Mucosa of rectum (tissue), 2 donors: Measurements from ENCODE around the gene PTPRO.

Source experiments
- H3K27ac ChIP-seq, 2 donors: one replicate each; pipeline ENCODE4 v1.7.0; 2013; ENCODE audit warnings: inconsistent platforms in 2 of 2, low read depth in 2 of 2, low read length in 2 of 2
- H3K27me3 ChIP-seq, 2 donors: one replicate each; pipeline ENCODE4 v1.7.0; 2013; ENCODE audit warnings: low read length in 2 of 2; ENCODE audit not compliant: control insufficient read depth in 2 of 2, insufficient read depth in 2 of 2
- H3K36me3 ChIP-seq, 2 donors: one replicate each; pipeline ENCODE4 v1.7.0; 2013; ENCODE audit warnings: low read length in 2 of 2; ENCODE audit not compliant: control insufficient read depth in 2 of 2, insufficient read depth in 2 of 2
- H3K4me1 ChIP-seq, 2 donors: one replicate each; pipeline ENCODE4 v1.7.0; 2013; ENCODE audit warnings: low read length in 2 of 2, mild to moderate bottlenecking in 1 of 2; ENCODE audit not compliant: control insufficient read depth in 2 of 2, insufficient read depth in 2 of 2
- H3K4me3 ChIP-seq, 2 donors: one replicate each; pipeline ENCODE4 v1.7.0; 2013; ENCODE audit warnings: low read length in 2 of 2
- H3K9ac ChIP-seq, 2 donors: one replicate each; pipeline ENCODE4 v1.7.0; 2013; ENCODE audit warnings: low read length in 2 of 2, low read depth in 1 of 2, mild to moderate bottlenecking in 1 of 2
- H3K9me3 ChIP-seq, 2 donors: one replicate each; pipeline ENCODE4 v1.7.0; 2013; ENCODE audit warnings: low read length in 2 of 2; ENCODE audit not compliant: control insufficient read depth in 2 of 2
- donor health status: healthy.
- donor health status: Normal muscosa, but diverticular disease.

The PTPRO gene

DNA sequence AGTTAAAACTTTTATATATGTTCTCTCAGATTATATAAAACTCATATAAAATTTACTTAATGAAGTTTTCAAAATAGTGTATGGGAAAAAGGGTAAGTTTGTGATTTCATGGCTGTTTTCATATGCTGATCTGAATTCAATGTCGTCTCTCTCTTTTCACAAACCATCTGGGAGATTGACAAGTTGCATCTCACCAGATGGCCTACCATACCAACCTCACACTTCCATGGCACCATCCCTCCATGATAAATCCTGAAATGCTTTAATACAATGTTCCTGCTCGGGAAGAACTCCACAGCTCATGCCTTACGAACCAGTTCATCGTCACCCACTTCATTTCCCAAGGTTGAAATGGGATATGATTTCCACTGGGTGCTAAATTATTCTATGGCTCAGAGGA, 22.3 kb downstream of the PTPRO start:
- H3K9ac ChIP-seq = no peak overlapping the region
- no peaks in the 10 kb centered on the region for H3K9me3 ChIP-seq
- H3K27me3 ChIP-seq = no peaks in the 10 kb centered on the region
- no peaks in the 10 kb centered on the region for H3K4me1 ChIP-seq
- no peaks in the 10 kb centered on the region for H3K36me3 ChIP-seq
- no peak overlapping the region for H3K4me3 ChIP-seq
- H3K27ac ChIP-seq = no peak overlapping the region

DNA sequence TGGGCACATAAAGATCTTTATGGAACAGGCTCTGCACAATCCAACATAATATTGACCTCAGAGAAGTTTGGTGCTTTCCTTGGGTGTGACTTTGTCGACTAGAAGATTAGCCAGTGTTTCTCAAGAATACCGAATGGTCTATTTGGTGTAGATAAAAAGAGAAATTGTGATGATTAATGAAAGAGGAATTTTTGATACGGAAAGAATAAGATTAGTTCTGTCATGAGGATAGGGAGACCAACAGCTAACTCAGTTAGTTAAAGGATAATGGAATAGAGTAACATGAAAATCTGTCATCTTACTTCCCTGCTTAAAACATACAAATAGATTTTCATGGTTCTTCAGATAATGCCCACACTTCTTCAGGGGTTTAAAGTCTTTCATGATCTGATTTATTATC, 24.2 kb downstream of the PTPRO start:
- H3K9ac ChIP-seq = no peak overlapping the region
- H3K27me3 ChIP-seq = no peaks in the 10 kb centered on the region
- no peaks in the 10 kb centered on the region for H3K36me3 ChIP-seq
- H3K27ac ChIP-seq = no peak overlapping the region
- no peaks in the 10 kb centered on the region for H3K4me1 ChIP-seq
- H3K4me3 ChIP-seq = no peak overlapping the region
- H3K9me3 ChIP-seq = no peaks in the 10 kb centered on the region

DNA sequence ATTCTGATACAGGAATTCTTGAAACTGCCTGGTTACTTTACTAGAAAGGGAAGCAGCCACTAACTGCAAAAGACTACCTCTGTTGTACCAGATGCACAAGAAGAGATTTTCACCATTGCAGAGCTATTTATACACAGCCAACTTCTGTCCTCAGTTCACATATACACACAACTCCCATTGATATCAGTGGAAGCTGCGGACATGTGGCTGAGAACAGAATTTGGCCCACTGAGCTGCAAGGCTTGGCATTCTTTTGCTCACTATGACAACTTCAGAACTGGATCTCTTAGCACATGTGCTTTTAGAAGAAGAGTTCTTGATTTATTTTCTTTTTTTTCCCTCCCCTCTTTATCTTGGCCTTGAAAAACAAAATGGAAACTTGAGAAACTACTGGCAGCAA, 28.3 kb downstream of the PTPRO start:
- Histone ChIP-seq H3K4me1 (no peaks in the 10 kb centered on the region), H3K4me3 (no peak overlapping the region), H3K36me3 (no peaks in the 10 kb centered on the region), H3K9ac (no peak overlapping the region), H3K27ac (no peak overlapping the region), H3K9me3 (no peaks in the 10 kb centered on the region), H3K27me3 (no peaks in the 10 kb centered on the region)

DNA sequence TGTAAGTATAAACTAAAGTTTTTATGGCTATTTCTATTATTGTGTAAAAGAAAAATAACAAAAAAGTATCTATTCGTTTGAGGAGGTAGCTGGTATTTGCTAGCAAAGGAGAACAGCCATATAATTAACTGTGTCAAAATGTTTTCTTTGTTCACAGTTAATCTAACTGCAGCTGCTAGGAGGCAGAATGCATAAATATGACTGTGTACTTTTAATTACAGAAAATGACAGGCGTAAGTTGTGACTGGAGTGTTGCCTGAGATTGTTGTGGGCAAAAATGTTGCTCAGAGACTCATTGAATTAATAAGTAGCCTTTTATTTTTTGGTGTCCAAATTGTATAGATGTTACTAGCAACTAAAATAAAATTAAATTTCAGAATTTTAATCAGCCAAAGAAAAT, 33.5 kb downstream of the PTPRO start:
- Histone ChIP-seq H3K27ac (no peak overlapping the region), H3K9ac (no peak overlapping the region), H3K27me3 (no peaks in the 10 kb centered on the region)

DNA sequence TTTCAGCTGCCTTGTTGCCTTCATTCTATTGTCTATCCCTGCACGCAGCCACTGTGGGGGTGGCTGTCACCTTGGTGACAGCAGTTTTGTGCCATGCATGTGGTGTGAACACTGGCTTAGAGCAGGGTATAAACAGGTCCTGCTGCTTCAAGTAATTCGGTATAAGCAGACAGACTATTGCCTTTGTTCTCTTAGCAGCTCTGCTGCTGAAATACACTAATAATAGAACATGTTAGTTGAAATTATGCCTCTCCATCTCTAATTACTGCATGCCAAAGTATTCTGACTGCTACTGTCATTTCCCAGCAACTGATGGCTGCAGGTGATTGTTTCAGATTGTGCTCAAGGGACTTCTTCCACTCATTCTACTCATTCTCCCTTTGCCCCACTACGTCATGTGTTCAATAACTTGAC, 34.6 kb downstream of the PTPRO start:
- Histone ChIP-seq H3K27ac (no peak overlapping the region), H3K27me3 (no peaks in the 10 kb centered on the region), H3K4me3 (no peak overlapping the region), H3K9me3 (no peaks in the 10 kb centered on the region), H3K4me1 (no peaks in the 10 kb centered on the region), H3K9ac (no peak overlapping the region), H3K36me3 (no peaks in the 10 kb centered on the region)

More for the DNA sequence above, 33.5 kb downstream of the PTPRO start:
- Histone ChIP-seq H3K36me3 (no peaks in the 10 kb centered on the region), H3K9me3 (no peaks in the 10 kb centered on the region), H3K4me1 (no peaks in the 10 kb centered on the region), H3K4me3 (no peak overlapping the region)

DNA sequence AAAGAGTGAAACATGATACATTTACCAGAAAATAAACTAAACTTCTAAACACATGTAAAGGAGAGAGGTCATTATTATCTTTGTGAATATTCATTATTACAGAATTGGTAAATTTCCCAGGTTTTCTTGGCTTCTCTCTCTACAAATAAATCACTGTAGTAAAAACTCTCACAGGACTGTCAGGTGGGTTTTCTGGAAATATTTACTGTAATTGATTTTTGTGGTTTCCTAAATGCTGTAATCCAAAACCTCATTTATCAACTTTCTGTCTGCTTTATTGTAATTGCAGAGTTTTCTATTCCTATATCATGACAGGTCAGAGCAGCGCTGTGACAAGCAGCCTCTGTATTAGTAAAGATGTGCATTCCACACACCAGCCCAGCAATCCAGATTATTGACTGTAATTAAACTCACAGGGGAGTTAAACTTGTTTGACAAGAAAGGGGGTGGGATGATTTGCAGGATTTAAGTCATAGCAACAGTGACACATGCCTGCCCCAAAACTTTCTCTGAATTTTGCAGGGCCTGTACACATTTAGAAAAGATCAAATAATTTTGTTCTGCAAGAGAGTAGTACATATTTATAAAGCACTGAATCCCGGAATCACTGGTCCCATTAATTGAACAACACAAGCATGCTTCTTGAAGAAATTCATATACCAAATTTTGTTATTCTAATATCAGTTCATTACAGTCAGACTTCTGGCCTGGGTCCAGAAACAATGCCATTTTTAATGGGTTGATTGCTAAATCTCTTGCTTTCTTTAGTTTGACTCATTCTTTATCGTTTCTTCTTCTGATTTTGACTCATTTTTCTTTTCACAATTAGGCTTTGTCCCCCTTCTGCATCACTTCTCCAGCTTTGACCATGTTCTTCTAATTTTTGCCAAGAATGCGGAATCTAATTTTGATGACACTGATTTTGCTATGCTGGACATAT, 42.2 kb downstream of the PTPRO start:
- no peaks in the 10 kb centered on the region for H3K9me3 ChIP-seq
- no peaks in the 10 kb centered on the region for H3K4me1 ChIP-seq
- H3K9ac ChIP-seq = no peak overlapping the region
- H3K36me3 ChIP-seq = no peaks in the 10 kb centered on the region
- no peaks in the 10 kb centered on the region for H3K27me3 ChIP-seq
- H3K27ac ChIP-seq = no peak overlapping the region
- H3K4me3 ChIP-seq = no peak overlapping the region

DNA sequence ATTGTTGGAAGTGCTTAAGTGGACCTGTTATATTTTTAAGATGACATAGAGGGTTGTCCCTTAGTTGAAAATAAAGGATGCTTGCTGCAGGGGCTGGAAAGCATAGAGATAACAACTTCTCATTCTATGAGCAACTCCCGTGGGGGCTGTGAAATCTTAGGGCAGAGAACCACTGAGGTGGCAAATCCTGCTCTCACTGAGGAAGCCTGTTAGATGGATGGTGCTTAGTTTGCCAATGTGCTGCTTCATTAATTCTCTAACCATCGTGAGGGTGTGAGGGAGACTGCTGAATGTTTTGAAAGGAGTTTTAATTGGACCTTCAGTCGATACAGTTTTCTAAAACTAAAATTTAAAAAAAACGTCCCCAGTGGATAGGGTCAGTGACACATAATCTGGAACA, 46.5 kb downstream of the PTPRO start:
- no peaks in the 10 kb centered on the region for H3K27me3 ChIP-seq
- H3K9me3 ChIP-seq = no peaks in the 10 kb centered on the region
- no peak overlapping the region for H3K4me3 ChIP-seq
- H3K9ac ChIP-seq = no peak overlapping the region
- H3K36me3 ChIP-seq = no peaks in the 10 kb centered on the region
- no peaks in the 10 kb centered on the region for H3K4me1 ChIP-seq
- H3K27ac ChIP-seq = no peak overlapping the region

DNA sequence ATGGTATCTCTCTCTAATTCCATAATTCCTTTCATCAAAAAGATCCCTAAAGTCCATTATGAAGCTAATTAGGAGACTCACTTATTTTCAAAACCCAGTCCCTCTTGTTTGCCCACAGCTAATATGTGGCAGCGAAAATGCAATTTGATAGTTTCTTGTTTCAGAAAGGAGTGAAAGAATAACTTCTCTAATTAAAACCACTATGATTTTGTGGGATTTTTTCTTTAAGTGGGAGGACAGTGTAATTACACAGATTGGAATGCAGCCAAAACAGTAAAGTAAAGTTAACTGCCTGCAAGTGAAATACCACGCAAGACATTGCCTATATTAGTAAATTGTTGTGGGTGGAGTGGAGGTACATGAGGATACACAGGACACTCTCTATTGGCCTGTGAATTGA, 50.0 kb downstream of the PTPRO start:
- H3K9ac ChIP-seq = no peak overlapping the region
- H3K4me3 ChIP-seq = no peak overlapping the region
- no peaks in the 10 kb centered on the region for H3K9me3 ChIP-seq
- H3K36me3 ChIP-seq = no peaks in the 10 kb centered on the region
- no peaks in the 10 kb centered on the region for H3K4me1 ChIP-seq
- H3K27me3 ChIP-seq = no peaks in the 10 kb centered on the region
- no peak overlapping the region for H3K27ac ChIP-seq

DNA sequence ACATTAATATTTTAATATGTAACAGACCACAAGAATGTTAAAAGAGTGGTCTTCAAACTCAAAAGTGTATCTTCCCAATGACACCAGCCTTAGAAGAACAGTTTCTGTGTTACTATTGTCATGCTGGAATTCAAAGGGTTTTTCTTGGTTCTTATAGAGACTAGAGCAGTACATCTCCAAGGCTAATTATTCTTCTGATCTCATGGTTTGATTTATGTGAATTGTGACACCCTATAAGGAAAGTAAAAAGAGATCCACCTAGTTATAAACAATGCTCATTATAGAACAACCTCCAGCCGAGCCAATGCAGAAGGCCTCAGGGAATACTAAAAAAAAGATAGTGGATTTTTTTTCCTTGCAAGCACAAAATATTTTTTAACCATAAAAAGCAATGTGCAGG, 65.5 kb downstream of the PTPRO start:
- no peaks in the 10 kb centered on the region for H3K36me3 ChIP-seq
- no peak overlapping the region for H3K9ac ChIP-seq
- H3K9me3 ChIP-seq = no peaks in the 10 kb centered on the region
- no peak overlapping the region for H3K4me3 ChIP-seq
- no peak overlapping the region for H3K27ac ChIP-seq
- no peaks in the 10 kb centered on the region for H3K27me3 ChIP-seq
- no peaks in the 10 kb centered on the region for H3K4me1 ChIP-seq

DNA sequence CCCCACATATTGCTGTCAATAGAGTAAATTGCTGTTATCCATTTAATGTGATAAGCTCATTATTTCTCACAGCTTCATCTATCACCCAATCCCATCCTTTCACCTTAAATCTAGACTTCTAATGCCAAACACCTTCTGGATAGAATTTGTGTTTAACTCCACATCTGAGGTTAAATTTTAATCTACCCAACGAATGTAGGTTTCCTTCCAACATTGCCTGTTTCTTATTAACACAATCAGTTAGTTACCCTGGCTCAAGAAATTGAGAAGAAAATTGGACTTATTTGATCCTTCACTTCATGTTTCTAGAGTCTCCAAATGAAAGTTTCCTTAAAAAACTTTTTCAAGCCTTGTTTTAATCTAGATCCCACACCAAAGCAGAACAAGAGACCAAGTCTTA, 67.3 kb downstream of the PTPRO start:
- no peaks in the 10 kb centered on the region for H3K9me3 ChIP-seq
- no peaks in the 10 kb centered on the region for H3K27me3 ChIP-seq
- no peak overlapping the region for H3K9ac ChIP-seq
- H3K4me3 ChIP-seq = no peak overlapping the region
- no peaks in the 10 kb centered on the region for H3K4me1 ChIP-seq
- H3K27ac ChIP-seq = no peak overlapping the region
- no peaks in the 10 kb centered on the region for H3K36me3 ChIP-seq
